Small intestine (tissue), 7 donors: ENCODE results near the gene ALDH18A1. TPM values are rescaled to one million over a fixed set of nuclear protein-coding genes. Genes with fewer than 3 reads are reported as not detected.

Experiments
- DNase-seq, 2 donors: peaks; one replicate each; pipeline versions ENCODE4 v3.0.0 to v3.0.0-alpha.2; 2013
- FAIRE-seq: peaks from 2 replicates; lab custom pipeline; 2012; peaks lifted over from hg19 to GRCh38; lab: Jason Lieb, UNC
- H3K27ac ChIP-seq, 3 donors: one replicate each; pipeline ENCODE4 v1.5.1; 2013; ENCODE audit warnings: low read length in 2 of 3, mild to moderate bottlenecking in 2 of 3, control low read depth in 1 of 3, inconsistent platforms in 1 of 3, low read depth in 1 of 3, moderate library complexity in 1 of 3
- H3K27me3 ChIP-seq, 3 donors: one replicate each; pipeline ENCODE4 v1.6.1; 2013; ENCODE audit warnings: low read length in 3 of 3, inconsistent platforms in 1 of 3; ENCODE audit not compliant: control insufficient read depth in 3 of 3, insufficient read depth in 3 of 3
- H3K36me3 ChIP-seq, 3 donors: one replicate each; pipeline ENCODE4 v1.6.1; 2013; ENCODE audit warnings: low read length in 3 of 3, inconsistent platforms in 1 of 3, low read depth in 1 of 3, mild to moderate bottlenecking in 1 of 3, moderate library complexity in 1 of 3; ENCODE audit not compliant: control insufficient read depth in 3 of 3, insufficient read depth in 2 of 3
- H3K4me1 ChIP-seq, 3 donors: one replicate each; pipeline ENCODE4 v1.6.1; 2013; ENCODE audit warnings: low read length in 2 of 3, inconsistent platforms in 1 of 3, low read depth in 1 of 3, mild to moderate bottlenecking in 1 of 3, moderate library complexity in 1 of 3; ENCODE audit not compliant: control insufficient read depth in 3 of 3, insufficient read depth in 2 of 3
- H3K4me3 ChIP-seq, 3 donors: one replicate each; pipeline ENCODE4 v1.5.1; 2013; ENCODE audit warnings: low read length in 3 of 3, control low read depth in 1 of 3, inconsistent platforms in 1 of 3, low read depth in 1 of 3, mild to moderate bottlenecking in 1 of 3, moderate library complexity in 1 of 3
- H3K9me3 ChIP-seq, 2 donors: one replicate each; pipeline ENCODE4 v1.6.1; 2013; ENCODE audit warnings: low read depth in 1 of 2, low read length in 1 of 2; ENCODE audit not compliant: control insufficient read depth in 2 of 2, insufficient read depth in 1 of 2
- WGBS, 3 donors: extraction: QIAGEN DNeasy Blood & Tissue Kit; methylation state at CpG; one replicate each; pipeline ENCODE4 v1.1.7; 2013; 5-methylcytosine and 5-hydroxymethylcytosine counted together
- polyA plus RNA-seq, 4 donors: library from polyadenylated mRNA; stranded (reverse) in 3 of 4; unstranded in 1 of 4; fragments of 200-250 nt in 3 of 4; fragments of 120-200 nt in 1 of 4; gene quantifications; one replicate each; pipeline versions ENCODE4 v1.2.1 to v1.2.3, GENCODE V29; 2013
- donor health status: healthy with polysubstance abuse.
- donor health status: control.
- donor health status: control.
- donor health status: Bipolar disorder and iron deficiency.
- donor health status: healthy.

Gene ALDH18A1
- polyA plus RNA-seq, 4 donors = 46.5 to 230 (median 70.6) TPM

GRCh38 chr10:95661818-95662217 lies 5.3 kb upstream of the ALDH18A1 start:
- H3K4me3 ChIP-seq = no peak overlapping the region
- FAIRE-seq (no peak), DNase-seq (no peak)
- H3K9me3 ChIP-seq = no peaks in the 10 kb centered on the region
- WGBS, 3 donors = 74 to 93% (median 91%) methylated on average over 1 of the region's 1 CpG
- peaks cover 0 to 22% (median 2%) of the 10 kb centered on the region in 3 donors for H3K36me3 ChIP-seq
- H3K27me3 ChIP-seq = no peaks in the 10 kb centered on the region
- peaks cover 0 to 4% (median 0%) of the 10 kb centered on the region in 3 donors for H3K4me1 ChIP-seq
- H3K27ac ChIP-seq = peak overlapping the region in 1 of 3 donors; percentile 9

- Histone ChIP-seq H3K36me3 (peaks cover 0 to 17% (median 2%) of the 10 kb centered on the region in 3 donors), H3K27ac (no peak overlapping the region), H3K9me3 (no peaks in the 10 kb centered on the region), H3K4me3 (no peak overlapping the region), H3K4me1 (peaks cover 0 to 4% (median 0%) of the 10 kb centered on the region in 3 donors), H3K27me3 (no peaks in the 10 kb centered on the region)
- no peak for DNase-seq
- FAIRE-seq = no peak
Observed at GRCh38 chr10:95660283-95660682, 3.8 kb upstream of the ALDH18A1 start.

- Histone ChIP-seq H3K27ac (peak overlapping the region in 1 of 3 donors; percentile 90), H3K27me3 (no peaks in the 10 kb centered on the region), H3K4me1 (peaks cover 0 to 9% (median 4%) of the 10 kb centered on the region in 3 donors), H3K4me3 (peak overlapping the region in 2 of 3 donors; percentile 81 to 97), H3K9me3 (no peaks in the 10 kb centered on the region), H3K36me3 (peaks cover 0 to 12% (median 0%) of the 10 kb centered on the region in 3 donors)
- FAIRE-seq = no peak
- 48 to 93% (median 89%) methylated on average over 1 of the region's 1 CpG for WGBS, 3 donors
- DNase-seq = no peak
Observed at GRCh38 chr10:95657250-95657649, 739 bp upstream of the ALDH18A1 start.

GRCh38 chr10:95655571-95656290 lies 780 bp downstream of the ALDH18A1 start:
- 3 to 7% (median 4%) methylated on average over 23 of the region's 23 CpGs for WGBS, 3 donors
- Histone ChIP-seq H3K4me3 (peak overlapping the region; percentile 81 to 97 (median 83)), H3K36me3 (peaks cover 0 to 19% (median 4%) of the 10 kb centered on the region in 3 donors), H3K4me1 (peaks cover 0 to 9% (median 4%) of the 10 kb centered on the region in 3 donors), H3K9me3 (peaks cover 0 to 5% of the 10 kb centered on the region in 2 donors), H3K27me3 (no peaks in the 10 kb centered on the region), H3K27ac (peak overlapping the region; percentile 66 to 90 (median 78))
- DNase-seq (peak; percentile 67 to 79), FAIRE-seq (no peak)

GRCh38 chr10:95653895-95654294 lies 2.6 kb downstream of the ALDH18A1 start:
- H3K27ac ChIP-seq = no peak overlapping the region
- H3K27me3 ChIP-seq = no peaks in the 10 kb centered on the region
- FAIRE-seq = no peak
- H3K4me3 ChIP-seq = no peak overlapping the region
- H3K4me1 ChIP-seq = peaks cover 0 to 14% (median 4%) of the 10 kb centered on the region in 3 donors
- no peak for DNase-seq
- H3K9me3 ChIP-seq = peaks cover 0 to 5% of the 10 kb centered on the region in 2 donors
- 89 to 93% (median 92%) methylated on average over 5 of the region's 5 CpGs for WGBS, 3 donors
- H3K36me3 ChIP-seq = peaks cover 3 to 34% (median 4%) of the 10 kb centered on the region in 3 donors

- 90 to 100% (median 97%) methylated on average over 1 of the region's 1 CpG for WGBS, 3 donors
- FAIRE-seq (no peak), DNase-seq (no peak)
- H3K36me3 ChIP-seq = peaks cover 4 to 43% (median 9%) of the 10 kb centered on the region in 3 donors
- H3K9me3 ChIP-seq = peaks cover 0 to 5% of the 10 kb centered on the region in 2 donors
- no peaks in the 10 kb centered on the region for H3K27me3 ChIP-seq
- H3K27ac ChIP-seq = no peak overlapping the region
- H3K4me1 ChIP-seq = peaks cover 3 to 36% (median 5%) of the 10 kb centered on the region in 3 donors
- no peak overlapping the region for H3K4me3 ChIP-seq
Observed at GRCh38 chr10:95651346-95652060, 5.0 kb downstream of the ALDH18A1 start.

DNA sequence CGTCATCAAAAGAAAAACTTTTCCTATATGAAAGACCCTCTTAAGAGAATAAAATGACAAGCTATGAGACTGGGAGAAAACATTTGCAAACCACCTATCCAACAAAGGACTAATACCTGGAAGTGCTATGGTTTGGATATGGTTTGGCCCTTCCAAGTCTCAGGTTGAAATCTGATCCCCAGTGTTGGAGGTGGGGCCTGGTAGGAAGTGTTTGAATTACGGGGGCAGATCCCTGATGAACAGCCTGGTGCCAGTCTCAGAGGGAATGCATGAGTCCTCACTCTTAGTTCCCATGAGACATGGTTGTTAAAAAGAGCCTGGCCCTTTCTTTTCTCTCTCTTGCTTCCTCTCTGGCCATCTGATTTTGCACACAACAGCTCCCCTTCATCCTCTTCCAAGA lies 6.3 kb downstream of the ALDH18A1 start:
- H3K27me3 ChIP-seq = no peaks in the 10 kb centered on the region
- DNase-seq = no peak
- H3K36me3 ChIP-seq = peaks cover 4 to 52% (median 10%) of the 10 kb centered on the region in 3 donors

GRCh38 chr10:95648138-95648537 lies 8.4 kb downstream of the ALDH18A1 start:
- DNase-seq (no peak), FAIRE-seq (no peak)
- peaks cover 9 to 46% (median 10%) of the 10 kb centered on the region in 3 donors for H3K4me1 ChIP-seq
- no peaks in the 10 kb centered on the region for H3K27me3 ChIP-seq
- H3K36me3 ChIP-seq = peaks cover 6 to 55% (median 10%) of the 10 kb centered on the region in 3 donors
- H3K27ac ChIP-seq = peak overlapping the region in 1 of 3 donors; percentile 68
- peaks cover 0 to 5% of the 10 kb centered on the region in 2 donors for H3K9me3 ChIP-seq
- H3K4me3 ChIP-seq = no peak overlapping the region
- WGBS, 3 donors = 97 to 100% (median 100%) methylated on average over 1 of the region's 1 CpG

More for the DNA sequence above, 6.3 kb downstream of the ALDH18A1 start:
- WGBS, 3 donors = 75 to 88% (median 82%) methylated on average over 2 of the region's 2 CpGs
- Histone ChIP-seq H3K4me3 (no peak overlapping the region), H3K4me1 (peaks cover 3 to 49% (median 5%) of the 10 kb centered on the region in 3 donors), H3K9me3 (peaks cover 0 to 5% of the 10 kb centered on the region in 2 donors), H3K27ac (no peak overlapping the region)
- no peak for FAIRE-seq
